ENCODE results near the gene L1CAM.

L1CAM gene

DNA sequence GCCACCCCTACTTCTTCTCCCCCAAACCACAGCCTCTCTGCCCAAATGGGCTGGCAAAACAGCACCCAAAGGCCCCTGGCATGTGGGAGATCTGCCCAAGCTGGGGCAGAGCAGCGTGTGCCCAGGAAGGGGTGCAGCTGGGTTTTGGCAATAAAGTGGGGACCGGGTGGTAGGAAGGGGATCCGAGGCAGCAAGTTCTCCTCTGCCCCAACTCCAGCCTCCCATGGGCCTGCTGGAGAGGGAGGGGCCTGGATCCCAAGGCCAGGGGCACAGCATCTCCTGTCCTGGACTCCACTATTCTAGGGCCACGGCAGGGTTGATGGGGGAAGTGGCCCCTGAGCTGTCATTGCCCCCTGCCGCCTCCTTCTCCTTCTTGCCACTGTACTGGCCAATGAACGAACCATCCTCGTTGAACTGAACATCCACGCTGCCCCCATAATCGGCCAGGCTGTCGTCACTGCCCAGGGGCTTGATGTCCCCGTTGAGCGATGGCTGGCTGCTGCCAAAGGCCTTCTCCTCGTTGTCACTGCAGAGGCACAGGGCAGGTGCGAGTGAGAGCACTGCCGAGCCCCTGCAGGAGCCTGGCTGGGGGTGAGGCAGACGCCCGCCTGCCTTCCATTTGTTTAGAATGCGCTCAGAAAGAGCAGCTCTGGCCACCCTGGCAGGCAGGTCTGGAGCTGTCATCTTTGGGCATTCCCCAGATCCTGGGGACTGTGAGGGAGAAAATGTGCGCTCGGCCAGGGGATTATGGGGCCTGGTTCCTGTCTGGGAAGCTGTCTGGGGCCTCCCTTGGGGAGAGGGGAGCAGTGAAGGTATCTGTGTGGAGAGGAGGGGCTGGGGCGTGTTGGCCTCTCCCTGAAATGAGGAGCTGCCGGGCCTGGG lies 23.4 kb downstream of the L1CAM start:
- DNase-seq (ENCODE audit: low read depth), result no peak

DNA sequence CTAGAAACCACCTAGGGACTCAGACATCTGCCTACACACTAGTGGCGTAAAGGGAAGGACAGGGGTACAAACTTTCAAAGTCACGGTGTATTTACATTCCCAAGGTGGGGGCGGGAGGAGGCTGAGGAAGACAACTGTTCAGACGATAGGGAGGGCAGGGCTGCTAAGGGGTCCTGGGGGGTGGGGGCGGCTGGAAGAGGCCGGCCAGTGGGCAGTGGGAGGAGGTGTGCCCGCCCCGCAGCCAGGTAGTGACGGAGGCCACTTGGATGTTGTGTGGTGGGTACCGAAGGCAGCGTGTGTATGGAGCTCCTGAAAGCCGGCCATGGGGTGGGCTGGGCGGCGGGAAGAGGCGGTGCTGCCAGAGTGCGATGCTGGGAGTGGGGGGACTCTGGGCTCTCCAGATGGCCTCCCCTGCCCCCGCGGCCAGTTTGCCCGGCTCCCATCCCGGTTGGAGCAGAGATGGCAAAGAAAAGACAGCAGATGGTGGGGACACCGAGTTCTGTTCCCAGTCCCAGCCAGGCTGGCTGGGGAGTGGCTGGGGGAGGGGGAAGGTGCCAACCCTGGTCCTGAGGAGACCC lies 24.2 kb downstream of the L1CAM start:
- DNase-seq (ENCODE audit: low read depth), result no peak

DNA sequence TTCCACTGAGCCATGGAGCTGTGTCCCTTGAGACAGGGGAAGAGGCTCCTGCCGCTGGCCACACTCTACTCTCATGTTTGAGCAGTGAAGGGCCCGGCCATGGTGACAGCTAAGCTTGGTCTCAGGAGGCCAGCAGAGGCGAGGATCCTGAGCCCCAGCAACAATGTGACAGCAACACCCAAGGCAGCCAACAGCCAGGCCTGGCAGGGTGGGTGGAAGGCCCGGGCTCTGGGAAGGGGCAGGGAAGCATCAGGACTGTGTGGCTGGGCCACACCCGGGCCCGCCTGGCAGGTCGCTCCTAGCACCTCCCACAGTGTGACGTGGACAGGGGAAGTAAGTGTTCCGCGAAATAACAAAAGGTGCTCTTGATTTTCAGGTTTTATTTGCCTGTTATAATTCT lies 24.8 kb downstream of the L1CAM start:
- no peak for DNase-seq (ENCODE audit: low read depth)

DNA sequence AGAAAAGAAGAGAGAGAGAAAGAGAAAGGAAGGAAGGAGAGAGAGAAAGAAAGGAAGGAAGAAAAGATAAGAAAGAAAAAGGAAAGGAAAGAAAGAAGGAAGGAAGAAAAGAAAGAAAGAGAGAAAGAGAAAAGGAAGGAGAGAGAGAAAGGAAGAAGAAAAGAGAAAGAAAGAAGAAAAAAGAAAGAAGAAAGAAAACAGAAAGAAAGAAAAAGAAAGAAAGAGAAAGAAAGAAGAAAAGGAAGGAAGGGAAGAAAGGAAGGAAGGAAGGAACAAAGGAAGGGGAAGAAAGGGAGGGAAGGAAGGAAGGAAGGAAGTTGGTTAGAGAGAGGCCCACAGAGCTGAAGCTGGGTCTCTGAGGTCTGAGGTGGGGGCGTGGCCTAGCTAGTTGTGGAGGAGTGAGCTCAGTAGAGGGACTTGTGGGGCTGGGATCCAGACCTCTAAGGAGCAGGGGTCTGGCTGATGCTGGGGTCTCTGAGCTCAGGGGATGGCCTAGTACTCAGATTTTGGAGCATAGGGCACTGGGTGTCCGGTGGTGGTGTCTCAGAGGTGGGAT lies 28.5 kb downstream of the L1CAM start:
- no peak for DNase-seq (ENCODE audit: low read depth)

DNA sequence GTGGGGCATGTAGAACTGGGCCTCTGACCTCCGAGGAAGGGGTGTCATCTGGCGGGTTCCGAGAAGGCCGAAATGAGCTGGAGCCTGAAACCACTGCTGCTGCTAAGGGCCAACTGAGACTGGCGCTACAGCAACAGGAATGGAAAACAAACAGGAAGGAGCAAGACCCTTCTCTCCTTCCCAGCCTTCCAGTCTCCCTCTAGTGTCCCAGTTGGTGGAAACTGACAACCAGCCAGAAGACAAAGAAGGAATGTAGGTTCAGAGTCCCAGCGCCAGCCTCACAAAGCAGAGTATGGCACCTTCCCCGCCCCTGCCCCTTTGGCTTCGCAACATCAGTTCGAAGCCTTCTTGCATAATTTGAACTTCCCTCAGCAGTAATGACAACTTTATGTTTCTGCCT lies 31.3 kb downstream of the L1CAM start:
- DNase-seq (ENCODE audit: low read depth), result no peak

DNA sequence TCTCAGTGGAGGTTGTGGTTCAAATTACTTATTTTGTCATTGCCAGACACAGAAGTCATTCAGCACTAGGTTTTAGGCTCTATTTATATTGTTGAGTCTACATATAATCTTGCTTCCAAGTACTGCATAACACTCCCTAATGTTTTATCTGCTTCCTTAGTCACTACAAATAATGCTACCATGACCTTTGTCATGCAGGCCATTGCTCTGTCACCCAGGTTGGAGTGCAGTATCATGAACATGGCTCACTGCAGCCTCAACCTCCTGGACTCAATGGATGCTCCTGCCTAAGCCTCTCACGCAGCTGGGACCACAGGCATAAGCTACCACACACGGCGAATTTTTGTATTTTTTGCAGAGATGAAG lies 32.1 kb downstream of the L1CAM start:
- DNase-seq (ENCODE audit: low read depth), result no peak

DNA sequence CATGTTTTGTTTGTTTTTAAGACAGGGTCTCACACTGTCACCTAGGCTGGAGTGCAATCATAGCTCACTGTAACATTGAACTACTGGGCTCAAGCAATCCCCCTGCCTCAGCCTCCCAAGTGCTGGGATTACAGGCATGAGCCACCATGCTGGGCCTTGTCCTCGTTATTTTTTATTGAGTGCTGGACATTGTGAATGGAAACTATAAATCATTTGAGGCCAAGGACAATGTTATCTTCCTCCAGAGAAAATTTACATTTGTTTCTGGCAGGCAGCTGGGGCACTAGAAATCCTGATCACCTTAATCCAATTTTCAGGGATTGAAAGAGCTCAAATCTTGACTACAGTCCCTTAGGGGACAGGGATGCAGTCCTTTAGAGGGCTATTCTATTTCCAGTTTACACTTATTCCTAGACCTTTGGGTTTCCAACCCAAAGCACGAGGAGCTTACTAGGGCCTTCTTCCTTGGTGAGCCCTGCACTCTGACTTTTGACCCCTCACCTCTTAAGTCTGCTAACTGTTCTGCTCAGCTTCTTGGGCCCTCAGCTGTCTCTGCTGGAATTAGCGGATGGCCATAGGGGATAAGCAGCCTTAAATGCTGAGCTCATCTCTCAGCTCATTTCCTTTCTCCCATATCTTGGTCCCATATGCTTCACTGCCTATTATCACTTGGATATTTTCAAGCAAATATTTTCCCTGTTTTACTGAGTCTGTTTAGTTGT lies 32.6 kb downstream of the L1CAM start:
- DNase-seq (ENCODE audit: low read depth), result no peak

DNA sequence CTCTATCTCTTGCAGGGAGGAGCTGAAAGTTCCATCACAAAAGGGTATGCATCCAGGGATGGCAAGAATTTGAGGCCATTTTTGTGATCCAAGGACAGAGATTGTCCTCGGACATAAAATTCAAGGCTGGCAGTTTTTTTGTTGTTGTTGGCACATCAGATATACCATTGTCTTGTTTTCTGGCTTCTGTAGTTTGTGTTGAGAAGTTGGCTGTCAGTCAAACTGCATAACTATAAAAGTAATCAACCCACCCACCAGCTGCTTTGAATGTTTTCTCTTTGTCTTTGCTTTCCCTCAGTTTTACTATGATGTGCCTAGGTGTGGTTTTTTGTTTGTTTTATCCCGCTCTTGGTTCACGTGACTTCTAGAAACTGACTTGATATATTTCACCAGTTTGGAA lies 34.0 kb downstream of the L1CAM start:
- no peak for DNase-seq (ENCODE audit: low read depth)

DNA sequence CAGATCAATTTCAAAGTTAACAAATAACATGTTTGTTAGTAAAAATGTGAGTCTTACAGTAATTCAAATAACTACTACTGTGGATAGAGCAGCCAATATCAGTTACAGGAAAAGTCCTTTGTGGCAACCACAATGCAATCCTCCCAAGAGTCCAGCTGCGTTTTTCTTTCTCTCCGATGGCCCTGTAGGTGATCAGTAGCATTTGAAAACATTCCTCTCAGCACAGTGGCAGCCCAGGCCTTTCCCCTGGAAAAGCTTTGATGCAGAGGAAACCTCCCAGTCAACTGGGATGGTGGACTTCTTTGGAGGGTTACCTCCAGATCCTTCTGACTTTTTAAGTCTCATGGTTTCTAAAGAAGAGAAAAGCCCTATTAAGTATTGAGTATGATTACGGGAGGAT lies 37.6 kb downstream of the L1CAM start:
- DNase-seq (ENCODE audit: low read depth), result no peak

DNA sequence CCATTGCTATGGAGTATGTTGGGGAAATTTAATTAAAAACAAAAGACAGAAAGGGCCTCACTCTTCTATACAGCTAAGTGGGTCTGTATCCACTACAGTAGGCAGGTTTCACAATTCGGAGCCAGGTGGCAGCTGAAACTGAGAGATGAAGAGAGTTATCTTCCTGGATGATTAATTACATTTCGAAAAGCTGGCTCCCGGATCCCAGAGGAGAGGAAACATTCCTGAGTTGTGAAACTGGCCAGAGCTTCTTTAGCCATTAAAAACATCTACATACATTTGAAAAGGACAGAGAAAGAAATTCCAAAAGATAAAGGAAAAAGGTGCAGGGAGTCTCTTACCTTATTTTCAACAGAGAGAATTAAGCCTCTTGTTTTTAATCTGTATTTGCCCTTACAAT lies 40.1 kb downstream of the L1CAM start:
- no peak for DNase-seq (ENCODE audit: low read depth)

DNA sequence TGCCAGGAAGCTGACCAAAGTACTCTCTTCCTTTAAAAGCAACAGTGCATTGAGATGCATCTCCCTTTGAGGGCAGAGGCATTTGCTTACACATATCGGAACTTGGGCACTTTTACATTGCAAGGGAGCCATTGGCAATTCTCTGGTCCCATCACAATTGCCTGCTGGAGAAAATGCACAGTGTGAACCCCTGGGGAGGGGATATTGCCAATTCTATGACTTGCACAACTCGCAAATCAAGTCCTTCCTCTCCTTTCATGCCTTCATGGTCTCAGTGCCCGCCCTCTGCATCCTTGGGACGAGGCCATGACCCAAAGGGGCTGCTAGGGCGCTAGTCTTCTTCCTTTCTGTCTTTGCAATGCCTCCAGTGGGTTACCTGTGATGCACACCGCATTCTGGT lies 40.8 kb downstream of the L1CAM start:
- DNase-seq (ENCODE audit: low read depth), result no peak

DNA sequence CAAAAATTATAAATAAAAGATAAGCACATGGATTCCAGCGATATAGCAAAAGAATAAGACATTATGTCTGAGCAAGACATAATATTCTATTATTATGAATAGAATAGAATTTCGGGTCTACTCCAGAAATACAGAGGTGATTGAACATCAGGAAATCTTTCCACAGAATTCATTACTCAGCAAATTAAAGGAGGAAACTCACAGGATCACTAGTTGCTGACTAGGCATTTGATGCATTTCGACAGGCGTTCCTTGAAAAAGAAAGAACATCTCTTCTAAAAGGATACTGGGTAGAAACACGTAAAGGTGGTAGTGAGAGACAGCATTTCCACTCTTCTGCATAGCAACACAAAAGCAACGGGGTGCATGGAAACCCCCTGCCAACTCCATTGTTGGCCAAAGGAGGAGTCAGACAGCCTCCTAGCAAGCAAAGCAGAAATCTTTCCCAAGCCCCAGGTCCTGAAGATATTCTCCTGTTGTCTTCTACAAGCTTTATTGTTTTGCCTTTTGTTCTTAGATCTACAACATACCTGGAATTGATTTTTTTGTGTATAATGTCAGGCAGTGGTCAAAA lies 41.4 kb downstream of the L1CAM start:
- DNase-seq (ENCODE audit: low read depth), result no peak

DNA sequence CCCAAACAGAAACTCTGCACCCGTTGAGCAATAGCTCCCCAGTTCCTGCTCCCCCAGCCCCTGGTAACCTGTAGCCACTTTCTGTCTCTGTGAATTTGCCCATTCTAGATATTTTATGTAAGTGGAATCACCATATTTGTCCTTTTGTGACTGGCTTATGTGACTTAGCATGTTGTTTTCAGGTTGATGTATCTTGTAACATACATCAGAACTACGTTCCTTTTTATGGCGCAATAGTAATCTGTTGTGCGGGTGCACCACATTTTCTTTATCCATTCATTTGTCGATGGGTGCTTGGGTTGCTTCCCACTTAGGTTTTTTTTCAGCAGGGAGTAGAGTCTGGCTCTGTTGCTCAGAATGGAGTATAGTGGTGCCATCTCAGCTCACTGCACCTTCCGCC lies 49.1 kb downstream of the L1CAM start:
- DNase-seq (ENCODE audit: low read depth), result no peak

DNA sequence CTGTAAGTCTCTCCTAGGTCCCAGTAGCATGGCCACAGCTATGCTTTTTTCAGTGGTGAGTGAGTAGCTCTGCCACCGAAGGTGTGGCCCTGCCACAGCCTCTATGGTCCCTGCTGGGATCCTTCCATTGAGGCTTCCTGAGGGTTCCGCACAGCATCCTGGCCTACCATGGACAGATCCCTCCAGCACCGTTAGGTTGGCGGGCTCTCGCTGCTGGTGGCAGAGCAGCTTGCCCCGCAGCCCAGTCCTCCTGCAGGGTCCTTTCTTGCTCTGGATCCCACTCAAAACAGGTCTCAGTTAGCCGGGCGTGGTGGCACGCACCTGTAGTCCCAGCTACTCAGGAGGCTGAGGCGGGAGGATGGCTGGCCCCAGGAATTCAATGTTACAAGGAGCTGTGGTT lies 53.2 kb downstream of the L1CAM start:
- no peak for DNase-seq (ENCODE audit: low read depth)

DNA sequence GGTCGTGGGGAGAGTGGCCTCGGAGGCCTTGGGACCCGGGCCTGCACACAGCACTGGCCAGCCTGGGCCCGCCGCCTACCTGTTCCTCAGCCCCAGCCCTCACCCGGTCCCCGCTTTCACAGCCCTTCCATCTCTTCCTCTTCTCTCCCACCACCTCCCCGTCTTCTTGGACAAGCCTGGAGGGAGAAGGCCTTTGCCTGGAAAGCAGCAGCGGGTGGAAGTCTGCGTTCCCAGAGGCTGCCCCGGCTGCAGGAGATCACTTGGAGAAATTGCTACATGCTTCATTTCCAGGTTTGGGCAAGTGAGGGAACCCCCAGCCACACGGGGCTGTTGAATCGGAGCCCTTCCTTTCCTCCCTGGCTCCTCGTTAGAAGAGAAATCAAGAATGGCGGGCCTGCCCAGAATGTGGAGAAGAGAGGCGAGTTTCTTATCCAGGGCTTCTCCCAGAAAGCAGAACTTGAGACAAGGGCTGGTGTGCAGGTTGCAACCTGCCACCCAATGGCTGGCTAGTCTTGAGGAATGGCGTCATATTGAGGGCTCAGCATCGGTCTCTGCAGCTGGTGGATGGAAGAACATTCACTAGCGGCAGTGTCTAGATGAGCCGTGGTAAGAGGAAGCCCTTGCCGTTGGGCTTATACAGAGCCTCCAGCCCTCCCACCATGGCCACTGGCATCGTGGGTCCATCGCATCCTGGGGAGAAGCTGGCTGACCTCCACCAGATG lies 54.4 kb downstream of the L1CAM start:
- DNase-seq (ENCODE audit: low read depth), result no peak

DNA sequence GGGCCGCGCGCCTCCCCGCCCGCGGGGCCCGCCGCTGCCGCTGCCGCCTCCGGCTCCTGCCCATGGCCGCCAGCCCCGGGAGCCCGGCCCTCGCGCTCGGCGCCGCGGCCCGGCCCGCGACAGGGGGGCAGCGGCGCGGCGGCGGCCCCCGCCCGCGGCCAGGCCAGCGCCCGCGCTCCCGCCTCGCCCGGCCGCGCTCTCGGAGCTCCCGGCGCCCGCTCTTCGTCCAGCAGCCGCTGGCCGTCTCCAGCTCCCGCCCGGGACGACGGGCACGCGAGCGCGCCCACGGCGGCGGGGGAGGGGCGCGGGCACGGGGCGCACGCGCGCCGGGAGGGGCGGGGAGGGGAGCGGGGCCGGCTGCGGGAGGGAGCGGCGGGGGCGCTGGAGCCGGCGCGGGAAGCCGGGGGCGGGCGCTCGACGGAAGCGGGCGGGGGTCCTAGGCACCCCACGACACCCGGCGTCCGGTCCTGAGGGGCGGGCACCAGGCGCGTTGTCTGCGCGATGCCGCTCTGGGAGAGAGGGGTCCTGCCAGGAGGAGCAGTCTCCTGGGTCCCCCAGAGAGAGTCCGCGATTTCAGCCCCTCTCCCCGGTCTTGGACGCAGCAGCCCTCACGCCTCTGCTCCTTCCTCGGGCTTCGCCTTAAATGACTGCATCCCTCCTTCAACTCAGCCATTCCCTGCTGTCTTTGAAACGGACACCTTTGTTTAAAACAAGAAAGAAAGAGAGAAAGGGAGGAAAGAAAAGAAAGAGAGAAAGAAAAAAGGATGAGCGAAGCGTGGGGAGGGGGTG lies 55.1 kb downstream of the L1CAM start:
- DNase-seq (ENCODE audit: low read depth), result no peak

DNA sequence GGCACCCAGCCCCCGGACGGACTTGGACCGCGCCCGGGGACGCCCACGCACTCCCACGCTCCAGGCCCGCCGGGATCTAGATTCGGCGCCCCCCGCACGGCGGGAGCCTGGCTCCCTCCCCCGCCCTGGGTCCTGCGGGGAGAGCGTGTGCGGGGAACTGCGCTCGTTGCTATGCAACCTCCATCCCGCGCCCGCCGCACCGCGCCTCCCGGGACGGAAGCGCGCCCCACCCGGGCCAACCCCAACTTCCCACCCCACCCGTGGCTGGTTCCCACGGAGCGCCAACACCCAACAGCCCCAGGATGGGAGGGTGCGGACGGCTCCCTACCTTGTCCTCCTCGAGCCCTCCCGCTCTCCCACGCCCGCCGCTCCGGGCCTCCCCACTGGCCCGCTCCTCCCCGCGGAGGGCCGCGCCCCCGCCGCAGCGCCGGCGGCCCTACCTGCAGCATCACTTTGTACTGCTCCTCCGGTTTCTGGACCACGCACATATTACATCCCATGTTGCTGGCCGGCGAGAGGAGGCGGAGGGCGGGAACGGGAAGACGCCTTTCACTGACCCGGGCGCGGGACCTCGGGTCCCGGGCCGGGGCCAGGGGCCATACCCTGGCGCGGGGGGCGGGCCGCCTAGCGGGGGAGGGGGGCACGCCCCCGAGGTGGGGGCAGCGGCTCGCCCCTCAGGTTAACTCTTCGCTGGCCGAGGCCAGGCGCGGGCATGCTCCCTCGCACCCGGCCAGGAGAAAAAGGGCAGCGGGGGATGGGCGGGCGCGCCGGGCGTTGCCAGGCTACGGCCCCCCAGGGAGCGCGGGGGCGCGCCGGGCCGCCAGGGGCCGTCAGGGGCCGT lies 56.0 kb downstream of the L1CAM start, which contains the start of gene PDZD4:
Gene PDZD4 (minus strand): TSS at position 746 of the 841 bp plus-strand sequence. CDS start 246 bp downstream, at position 500.
- DNase-seq (ENCODE audit: low read depth), result no peak

DNA sequence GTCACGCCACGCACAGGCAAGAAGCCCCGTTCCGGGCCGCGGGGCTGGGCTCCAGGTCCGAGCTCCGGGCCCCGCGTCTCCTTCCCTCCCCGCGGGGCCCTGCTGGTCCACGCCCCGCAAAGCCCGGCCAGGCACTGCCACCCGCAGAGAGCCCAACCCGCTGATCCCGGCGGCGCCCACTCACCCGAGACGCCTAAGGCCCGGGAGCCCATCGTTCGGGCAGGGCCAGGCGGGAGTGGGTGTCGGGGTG lies 56.5 kb downstream of the L1CAM start:
- DNase-seq (ENCODE audit: low read depth), result no peak

DNA sequence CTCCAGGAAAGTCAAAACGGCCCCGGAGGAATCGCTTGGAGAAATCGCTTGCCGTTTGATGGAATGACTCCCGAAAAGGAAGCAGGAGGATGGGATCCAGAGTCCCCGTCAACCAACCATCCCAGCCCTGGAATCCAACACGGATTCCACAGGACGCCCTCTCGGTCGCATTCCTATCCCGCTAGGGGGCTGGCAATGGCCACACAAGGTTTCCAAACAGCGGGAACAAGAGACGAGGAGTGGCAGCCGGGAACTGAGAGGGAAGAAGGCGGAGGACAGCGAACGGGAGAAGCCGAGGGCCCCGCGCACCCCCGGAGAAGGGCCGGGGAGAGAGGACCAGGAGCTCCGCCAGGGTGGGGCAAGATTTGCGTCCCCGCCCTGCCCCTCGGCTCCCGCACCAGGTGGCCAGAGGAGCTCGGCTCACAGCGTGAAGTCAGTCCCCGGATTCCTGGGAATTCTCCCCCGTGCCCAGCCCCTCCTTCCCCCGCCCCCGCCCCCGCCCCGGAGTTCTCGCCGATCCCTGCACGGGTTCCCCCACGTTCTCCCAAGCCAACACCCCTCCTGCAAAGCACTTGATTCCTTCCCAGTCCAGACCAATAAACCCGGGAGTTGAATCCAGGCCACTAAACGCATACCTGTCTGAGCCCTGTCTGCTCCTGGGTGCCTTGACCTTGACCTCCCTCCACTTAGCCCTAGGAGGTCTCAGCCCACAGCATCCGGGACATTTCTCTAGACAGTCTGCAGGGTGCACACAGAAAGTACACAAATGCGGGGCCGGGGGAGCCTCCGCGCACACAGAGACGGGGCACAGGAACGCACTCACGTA lies 57.0 kb downstream of the L1CAM start:
- DNase-seq (ENCODE audit: low read depth), result no peak
